SJSA1 (cell line): ENCODE results near the gene CHST11. TPM values are rescaled to one million over a fixed set of nuclear protein-coding genes. Genes with fewer than 3 reads are reported as not detected.
A peak's percentile ranks its signal among the peaks of the same experiment; 100 is the strongest.

Source experiments
- DNase-seq, 2 experiments: peaks; one replicate each; pipeline ENCODE4 v3.0.0-alpha.2; 2015 to 2020; ENCODE audit warnings: low spot score in 2 of 2, low read depth in 1 of 2
- H3K27ac ChIP-seq: fragments of 250-450 bp; sonication (Bioruptor Pico); 2 replicates; pipeline ENCODE4 v1.5.1; 2020; ENCODE audit warnings: mild to moderate bottlenecking, moderate library complexity
- H3K27me3 ChIP-seq: fragments of 250-450 bp; sonication (Bioruptor Pico); replicated peaks from 2 replicates; pipeline ENCODE4 v1.5.1; 2020; ENCODE audit warnings: mild to moderate bottlenecking, moderate library complexity
- H3K36me3 ChIP-seq: fragments of 250-450 bp; sonication (Bioruptor Pico); 2 replicates; pipeline ENCODE4 v1.5.1; 2020; ENCODE audit warnings: mild to moderate bottlenecking
- H3K4me1 ChIP-seq: fragments of 250-450 bp; sonication (Bioruptor Pico); replicated peaks from 2 replicates; pipeline ENCODE4 v1.6.1; 2021; ENCODE audit warnings: mild to moderate bottlenecking
- H3K4me3 ChIP-seq: fragments of 250-450 bp; sonication (Bioruptor Pico); 2 replicates; pipeline ENCODE4 v1.5.1; 2020; ENCODE audit warnings: mild to moderate bottlenecking
- H3K9me3 ChIP-seq: fragments of 250-450 bp; sonication (Bioruptor Pico); replicated peaks from 2 replicates; pipeline ENCODE4 v1.5.1; 2020; ENCODE audit warnings: mild to moderate bottlenecking
- total RNA-seq: library from RNA; depleted of rRNA; stranded (reverse); fragments of >200 nt; shearing (Covaris generic); gene quantifications from 2 replicates; pipeline ENCODE4 v1.2.3, GENCODE V29; 2014

The CHST11 gene
- total RNA-seq, 1 experiment from 2014 or later, result 0.71 TPM

GRCh38 chr12:104443008-104443407 lies 13.7 kb upstream of the CHST11 start:
- no peak for DNase-seq
- Histone ChIP-seq H3K36me3 (no peaks in the 10 kb centered on the region), H3K4me3 (no peak overlapping the region), H3K4me1 (no peaks in the 10 kb centered on the region), H3K27me3 (no peaks in the 10 kb centered on the region), H3K27ac (no peak overlapping the region), H3K9me3 (no peaks in the 10 kb centered on the region)

GRCh38 chr12:104446646-104447421 lies 9.9 kb upstream of the CHST11 start:
- Histone ChIP-seq H3K4me3 (no peak overlapping the region), H3K36me3 (no peaks in the 10 kb centered on the region), H3K27ac (no peak overlapping the region), H3K9me3 (no peaks in the 10 kb centered on the region), H3K4me1 (no peaks in the 10 kb centered on the region), H3K27me3 (no peaks in the 10 kb centered on the region; the same call in 1 of the 2 replicates)
- DNase-seq, result no peak

DNA sequence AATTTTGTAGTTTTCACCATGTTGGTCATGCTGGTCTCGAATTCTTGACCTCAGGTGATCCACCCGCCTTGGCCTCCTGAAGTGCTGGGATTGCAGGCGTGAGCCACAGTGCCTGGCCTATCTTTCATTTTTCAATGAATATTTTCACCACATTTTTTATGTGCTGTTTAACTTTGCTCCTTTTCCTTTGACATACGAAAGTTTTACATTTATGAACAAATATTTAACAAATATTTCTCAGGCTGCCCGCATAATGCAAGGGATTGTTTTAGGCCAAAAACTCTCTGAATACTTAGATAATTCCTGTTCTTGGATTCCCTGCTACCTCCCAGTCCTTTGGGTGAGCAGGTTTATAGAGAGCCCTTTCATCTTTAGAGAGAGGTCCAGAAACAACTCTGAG lies 8.7 kb upstream of the CHST11 start:
- no peak overlapping the region for H3K4me3 ChIP-seq
- no peaks in the 10 kb centered on the region; the same call in 1 of the 2 replicates for H3K27me3 ChIP-seq
- H3K36me3 ChIP-seq, result no peaks in the 10 kb centered on the region
- H3K27ac ChIP-seq, result no peak overlapping the region
- no peaks in the 10 kb centered on the region for H3K4me1 ChIP-seq
- no peak for DNase-seq
- H3K9me3 ChIP-seq, result no peaks in the 10 kb centered on the region

GRCh38 chr12:104448451-104448850 lies 8.3 kb upstream of the CHST11 start:
- Histone ChIP-seq H3K9me3 (no peaks in the 10 kb centered on the region), H3K27me3 (no peaks in the 10 kb centered on the region; the same call in 1 of the 2 replicates), H3K36me3 (no peaks in the 10 kb centered on the region), H3K27ac (no peak overlapping the region), H3K4me1 (no peaks in the 10 kb centered on the region), H3K4me3 (no peak overlapping the region)
- no peak for DNase-seq

DNA sequence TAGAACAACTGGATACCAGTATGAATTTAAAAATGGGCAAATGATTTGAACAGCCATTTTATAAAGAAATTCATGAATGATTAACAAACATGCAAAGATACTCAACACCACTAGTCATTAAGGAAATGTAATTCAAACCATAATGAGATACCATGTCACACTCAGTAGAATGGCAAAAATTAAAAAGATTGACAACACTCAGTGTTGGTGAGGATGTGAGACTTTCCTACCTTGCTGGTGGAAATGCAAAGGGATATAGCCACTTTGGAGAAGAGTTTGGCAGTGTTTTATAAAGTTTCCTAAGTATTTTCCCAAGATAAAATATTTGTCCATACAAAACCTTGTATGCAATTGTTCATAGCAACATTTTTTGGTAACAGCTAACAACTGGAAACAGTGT lies 6.0 kb upstream of the CHST11 start:
- Histone ChIP-seq H3K27ac (no peak overlapping the region), H3K4me3 (no peak overlapping the region), H3K36me3 (no peaks in the 10 kb centered on the region), H3K9me3 (no peaks in the 10 kb centered on the region), H3K4me1 (peaks cover 6% of the 10 kb centered on the region), H3K27me3 (no peaks in the 10 kb centered on the region; the same call in 1 of the 2 replicates)
- DNase-seq, result no peak

DNA sequence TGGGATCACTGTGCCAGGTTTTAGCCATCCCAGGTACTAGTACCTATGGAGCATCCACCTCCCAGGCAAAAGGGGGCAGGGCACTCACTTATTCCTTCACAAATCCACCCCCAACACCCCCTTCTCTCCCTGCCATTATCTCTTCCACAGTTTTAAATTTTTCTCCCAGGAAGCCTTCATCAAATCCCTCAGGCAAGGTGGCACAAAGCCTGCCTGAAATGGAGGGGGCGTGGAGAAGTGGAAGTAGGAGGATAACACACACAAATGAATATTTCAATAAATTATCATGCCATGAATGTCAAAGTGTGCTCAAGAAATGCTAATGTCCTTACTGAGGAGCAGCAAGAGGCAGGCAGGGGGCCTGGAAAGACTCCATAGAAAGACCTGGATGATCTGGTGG lies 4.7 kb upstream of the CHST11 start:
- Histone ChIP-seq H3K27me3 (peaks cover 3% of the 10 kb centered on the region; the same call in 1 of the 2 replicates), H3K9me3 (no peaks in the 10 kb centered on the region; the same call in 1 of the 2 replicates), H3K4me3 (no peak overlapping the region), H3K27ac (no peak overlapping the region), H3K4me1 (peaks cover 11% of the 10 kb centered on the region), H3K36me3 (no peaks in the 10 kb centered on the region)
- DNase-seq, result no peak

- Histone ChIP-seq H3K4me1 (peaks cover 20% of the 10 kb centered on the region), H3K36me3 (no peaks in the 10 kb centered on the region), H3K9me3 (no peaks in the 10 kb centered on the region; the same call in 1 of the 2 replicates), H3K4me3 (no peak overlapping the region), H3K27me3 (peaks cover 8% of the 10 kb centered on the region), H3K27ac (no peak overlapping the region)
- DNase-seq, result no peak
Observed at GRCh38 chr12:104453133-104453532, 3.6 kb upstream of the CHST11 start.

DNA sequence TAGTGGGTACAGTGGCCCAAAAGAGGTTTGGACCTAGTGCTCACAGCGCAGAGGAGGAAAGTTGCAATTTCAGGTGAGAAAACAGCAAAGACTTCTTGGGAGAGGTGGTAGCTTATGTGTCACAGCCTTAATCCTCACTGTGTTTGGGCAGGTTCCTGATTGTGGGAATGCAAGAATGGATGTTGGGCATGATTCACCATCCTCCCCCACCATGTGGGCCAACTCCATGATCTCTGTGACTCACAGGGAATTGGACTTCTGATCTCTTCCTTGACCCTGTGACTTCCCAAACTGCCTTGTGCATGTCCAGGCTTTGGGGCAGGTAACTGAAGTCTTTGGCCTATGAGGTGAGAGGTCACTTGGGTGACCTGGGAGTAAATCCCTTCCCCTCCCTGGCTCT lies 1.8 kb upstream of the CHST11 start:
- DNase-seq, result no peak
- Histone ChIP-seq H3K27ac (no peak overlapping the region), H3K9me3 (no peaks in the 10 kb centered on the region; the same call in 1 of the 2 replicates), H3K4me3 (no peak overlapping the region), H3K27me3 (peaks cover 25% of the 10 kb centered on the region), H3K36me3 (no peaks in the 10 kb centered on the region), H3K4me1 (peaks cover 24% of the 10 kb centered on the region)

DNA sequence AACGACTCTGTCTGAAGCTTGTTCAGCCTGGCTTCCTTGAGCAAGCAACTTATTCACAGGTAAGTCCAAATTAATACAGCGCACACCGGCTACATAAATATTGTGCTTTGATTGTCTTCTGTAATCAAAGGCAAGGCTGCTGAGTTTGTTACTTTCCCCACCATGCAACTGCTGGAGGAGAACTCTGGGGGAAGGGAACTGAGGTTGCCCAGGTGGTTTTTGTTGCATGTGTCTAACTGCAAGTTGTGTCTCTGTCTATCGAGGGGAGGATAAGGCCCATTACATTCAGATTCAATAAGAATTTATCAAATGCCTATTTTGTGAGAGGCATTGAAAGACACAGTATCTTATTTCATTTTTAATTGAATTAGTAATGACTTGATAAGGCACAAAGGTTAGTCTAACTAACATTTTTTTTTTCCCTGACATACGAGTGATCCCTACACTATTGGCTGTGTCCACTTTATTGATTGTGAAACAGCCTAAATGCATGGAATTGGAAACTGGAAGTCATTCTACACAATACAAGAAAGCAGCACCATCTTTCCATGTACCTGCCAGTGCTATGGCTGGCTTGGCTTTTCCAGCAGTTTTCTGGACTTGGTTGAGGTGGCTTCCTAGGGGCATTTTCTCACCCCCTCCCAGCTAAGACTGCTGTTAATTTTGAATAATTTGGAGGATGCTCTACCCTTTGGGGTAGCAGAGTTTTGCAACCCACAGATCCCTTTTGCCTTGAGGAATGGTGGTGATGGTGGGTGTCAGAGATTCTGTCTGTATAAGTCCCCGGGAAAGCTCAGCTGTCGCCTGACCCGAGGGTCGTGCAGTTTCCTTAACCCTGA lies 951 bp upstream of the CHST11 start:
- peak overlapping the region; percentile 49 for H3K4me3 ChIP-seq
- no peak for DNase-seq
- H3K9me3 ChIP-seq, result no peaks in the 10 kb centered on the region; the same call in 1 of the 2 replicates
- H3K27me3 ChIP-seq, result peaks cover 25% of the 10 kb centered on the region
- H3K4me1 ChIP-seq, result peaks cover 24% of the 10 kb centered on the region
- no peak overlapping the region for H3K27ac ChIP-seq
- H3K36me3 ChIP-seq, result no peaks in the 10 kb centered on the region

DNA sequence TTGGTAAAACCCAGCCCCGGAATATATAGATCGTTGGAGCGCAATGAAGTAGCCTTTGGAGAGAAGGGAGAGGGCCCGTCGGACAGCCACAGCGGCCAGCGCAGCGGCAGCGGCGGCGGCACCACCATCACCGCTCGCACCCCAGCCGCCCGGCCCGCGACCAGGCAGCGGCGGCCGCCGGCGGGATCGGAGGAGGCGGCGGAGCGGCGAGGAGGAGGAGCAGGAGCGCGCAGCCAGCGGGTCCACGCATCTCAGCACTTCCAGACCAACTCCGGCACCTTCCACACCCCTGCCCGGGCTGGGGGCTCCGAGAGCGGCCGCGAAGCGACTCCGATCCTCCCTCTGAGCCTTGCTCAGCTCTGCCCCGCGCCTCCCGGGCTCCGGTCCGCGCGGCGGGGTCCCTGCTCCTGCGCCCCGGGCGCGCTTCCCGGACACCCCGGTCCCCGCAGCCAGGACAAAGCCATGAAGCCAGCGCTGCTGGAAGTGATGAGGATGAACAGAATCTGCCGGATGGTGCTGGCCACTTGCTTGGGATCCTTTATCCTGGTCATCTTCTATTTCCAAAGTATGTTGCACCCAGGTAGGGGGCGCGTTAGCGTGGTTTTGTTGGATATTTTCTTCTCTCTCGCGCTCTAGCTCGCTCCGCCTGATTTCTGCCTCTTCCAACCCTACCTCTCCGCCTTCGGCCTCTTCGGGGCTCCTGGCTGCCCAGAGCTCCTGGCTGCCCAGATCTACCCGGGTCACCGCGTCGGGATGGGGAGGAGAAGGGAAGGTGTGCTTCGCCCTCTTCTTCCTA lies 400 bp downstream of the CHST11 start:
- DNase-seq, result peak; percentile 52 to 53

DNA sequence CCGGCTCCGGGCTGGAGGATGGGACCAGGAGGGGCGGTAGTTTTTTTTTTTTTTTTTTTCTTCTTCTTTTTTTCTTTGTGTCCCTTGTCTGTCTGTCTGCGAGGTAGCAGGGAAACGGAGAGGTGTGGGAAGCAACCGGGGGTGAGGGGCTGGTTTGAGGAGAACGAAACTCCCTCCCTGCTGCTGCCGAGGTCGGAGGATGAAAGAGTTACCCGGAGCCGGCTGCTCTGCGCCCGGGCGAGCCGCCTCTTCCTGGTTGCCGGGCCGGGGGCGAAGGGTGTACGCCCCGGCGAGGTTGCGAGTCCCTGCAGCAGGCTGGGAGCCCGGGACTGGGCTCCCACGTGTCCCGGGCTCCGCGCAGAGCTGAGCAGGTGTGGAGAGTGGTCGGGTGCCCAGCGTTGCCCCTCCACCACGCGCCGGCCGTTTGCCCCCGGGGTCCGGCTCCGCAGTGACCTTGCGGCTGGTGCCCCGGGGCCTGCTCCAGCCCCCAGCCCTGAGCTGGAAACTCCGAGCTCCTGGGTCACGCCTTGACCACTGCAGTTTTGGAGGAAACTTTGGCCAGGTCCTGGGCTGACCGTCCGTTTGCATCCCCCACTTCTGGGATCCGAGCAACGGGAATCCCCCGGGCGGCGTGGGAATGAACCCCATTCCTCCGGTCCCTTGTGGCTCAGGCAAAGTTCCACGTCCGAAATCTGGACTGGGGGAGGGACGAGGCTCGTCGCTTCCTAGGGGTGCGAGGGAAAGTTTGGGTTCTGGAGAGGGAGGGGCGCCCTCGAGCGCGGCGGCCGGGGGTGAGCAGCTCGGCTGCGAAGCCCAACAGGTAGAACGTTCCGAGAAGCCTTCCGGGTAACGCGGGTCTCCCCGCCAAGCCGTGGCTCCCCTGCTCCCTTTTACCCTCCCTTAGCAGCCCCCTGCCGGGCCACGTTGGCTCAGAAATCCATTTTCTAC lies 1.3 kb downstream of the CHST11 start:
- no peak overlapping the region for H3K27ac ChIP-seq
- no peak for DNase-seq
- no peaks in the 10 kb centered on the region; the same call in 1 of the 2 replicates for H3K9me3 ChIP-seq
- H3K36me3 ChIP-seq, result no peaks in the 10 kb centered on the region
- peaks cover 25% of the 10 kb centered on the region for H3K27me3 ChIP-seq
- peak overlapping the region; percentile 49 for H3K4me3 ChIP-seq
- peaks cover 24% of the 10 kb centered on the region for H3K4me1 ChIP-seq

More for the DNA sequence above, 400 bp downstream of the CHST11 start:
- Histone ChIP-seq H3K9me3 (no peaks in the 10 kb centered on the region; the same call in 1 of the 2 replicates), H3K27me3 (peaks cover 25% of the 10 kb centered on the region), H3K4me3 (peak overlapping the region; percentile 49), H3K27ac (no peak overlapping the region), H3K4me1 (peaks cover 24% of the 10 kb centered on the region), H3K36me3 (no peaks in the 10 kb centered on the region)

- DNase-seq, result no peak
- Histone ChIP-seq H3K27ac (no peak overlapping the region), H3K4me1 (peaks cover 24% of the 10 kb centered on the region), H3K27me3 (peaks cover 25% of the 10 kb centered on the region), H3K36me3 (no peaks in the 10 kb centered on the region), H3K9me3 (no peaks in the 10 kb centered on the region; the same call in 1 of the 2 replicates), H3K4me3 (no peak overlapping the region)
Observed at GRCh38 chr12:104458694-104459367, 2.1 kb downstream of the CHST11 start.
